IPS-18c (cell line): Measurements from ENCODE around the gene AP2A2.
A peak's percentile ranks its signal among the peaks of the same experiment; 100 is the strongest.

Source experiments
- H3K4me3 ChIP-seq: 2 replicates; pipeline ENCODE4 v1.7.0; 2013; ENCODE audit warnings: low read depth, mild to moderate bottlenecking, low read length, moderate library complexity; ENCODE audit not compliant: insufficient read depth
- H3K9me3 ChIP-seq: one replicate; pipeline ENCODE4 v1.6.1; 2013; ENCODE audit warnings: mild to moderate bottlenecking, low read length, moderate library complexity; ENCODE audit not compliant: control insufficient read depth, insufficient read depth

The AP2A2 gene

GRCh38 chr11:895331-896110, 30.1 kb upstream of the AP2A2 start:
- Histone ChIP-seq H3K9me3 (no peaks in the 10 kb centered on the region), H3K4me3 (no peak overlapping the region)

- no peak overlapping the region for H3K4me3 ChIP-seq
These were observed 28.2 kb upstream of the AP2A2 start for GRCh38 chr11:897253-898142.

GRCh38 chr11:898143-898511, 27.5 kb upstream of the AP2A2 start:
- Histone ChIP-seq H3K4me3 (no peak overlapping the region), H3K9me3 (no peaks in the 10 kb centered on the region)

More at GRCh38 chr11:897253-898142, 28.2 kb upstream of the AP2A2 start:
- H3K9me3 ChIP-seq, result no peaks in the 10 kb centered on the region

GRCh38 chr11:898540-899190, 27.0 kb upstream of the AP2A2 start:
- Histone ChIP-seq H3K4me3 (no peak overlapping the region), H3K9me3 (no peaks in the 10 kb centered on the region)

GRCh38 chr11:899724-900123, 25.9 kb upstream of the AP2A2 start:
- Histone ChIP-seq H3K9me3 (no peaks in the 10 kb centered on the region), H3K4me3 (no peak overlapping the region)

GRCh38 chr11:900545-900944, 25.1 kb upstream of the AP2A2 start:
- Histone ChIP-seq H3K4me3 (no peak overlapping the region), H3K9me3 (no peaks in the 10 kb centered on the region)

GRCh38 chr11:901452-902061, 24.1 kb upstream of the AP2A2 start:
- Histone ChIP-seq H3K9me3 (no peaks in the 10 kb centered on the region), H3K4me3 (no peak overlapping the region)

GRCh38 chr11:904380-904779, 21.3 kb upstream of the AP2A2 start:
- Histone ChIP-seq H3K9me3 (no peaks in the 10 kb centered on the region), H3K4me3 (no peak overlapping the region)

GRCh38 chr11:905952-906351, 19.7 kb upstream of the AP2A2 start:
- Histone ChIP-seq H3K9me3 (no peaks in the 10 kb centered on the region), H3K4me3 (no peak overlapping the region)

- Histone ChIP-seq H3K9me3 (no peaks in the 10 kb centered on the region), H3K4me3 (no peak overlapping the region)
These were observed 18.0 kb upstream of the AP2A2 start for GRCh38 chr11:907668-908067.

- no peak overlapping the region for H3K4me3 ChIP-seq
- no peaks in the 10 kb centered on the region for H3K9me3 ChIP-seq
These were observed 17.4 kb upstream of the AP2A2 start for GRCh38 chr11:908273-908672.

GRCh38 chr11:909406-909805, 16.3 kb upstream of the AP2A2 start:
- Histone ChIP-seq H3K9me3 (peaks cover 2% of the 10 kb centered on the region), H3K4me3 (peak overlapping the region; percentile 88; the same call in 1 of the 2 replicates)

GRCh38 chr11:910044-910588, 15.6 kb upstream of the AP2A2 start:
- Histone ChIP-seq H3K4me3 (peak overlapping the region; percentile 88), H3K9me3 (peaks cover 2% of the 10 kb centered on the region)

- peak within 1 kb of the TSS; percentile 88 for H3K4me3 ChIP-seq
- H3K9me3 ChIP-seq, result peaks cover 2% of the 10 kb centered on the region
These were observed 15.1 kb upstream of the AP2A2 start, which contains the start of gene CHID1 for GRCh38 chr11:910589-911030. CHID1 (minus strand) TSS chr11:910810; CDS start chr11:904816, 5,994 bp downstream.

- Histone ChIP-seq H3K9me3 (peaks cover 2% of the 10 kb centered on the region), H3K4me3 (peak overlapping the region; percentile 79)
These were observed 14.4 kb upstream of the AP2A2 start for GRCh38 chr11:911031-911889.

- H3K9me3 ChIP-seq, result peaks cover 2% of the 10 kb centered on the region
- H3K4me3 ChIP-seq, result peak overlapping the region; percentile 79; the same call in 1 of the 2 replicates
These were observed 13.8 kb upstream of the AP2A2 start for GRCh38 chr11:911890-912219.
